ENCODE measurements around the gene ASB13.
A peak's percentile ranks its signal among the peaks of the same experiment; 100 is the strongest.

ASB13 gene

GRCh38 chr10:5666008-5666840, at the start of gene ASB13:
Gene ASB13, minus strand, starts transcription at chr10:5666595. Its CDS starts 44 bp downstream, at chr10:5666551.
- peak; percentile 93 for DNase-seq (ENCODE audit: low spot score)

- no peak for DNase-seq (ENCODE audit: low spot score)
Measured at GRCh38 chr10:5711642-5712041, 45.2 kb upstream of the ASB13 start.

GRCh38 chr10:5710859-5711258, 44.5 kb upstream of the ASB13 start:
- no peak for DNase-seq (ENCODE audit: low spot score)

GRCh38 chr10:5709865-5710264, 43.5 kb upstream of the ASB13 start:
- DNase-seq (ENCODE audit: low spot score): no peak

GRCh38 chr10:5708356-5708755, 42.0 kb upstream of the ASB13 start:
- DNase-seq (ENCODE audit: low spot score): no peak

- DNase-seq (ENCODE audit: low spot score): no peak
Measured at GRCh38 chr10:5698062-5698461, 31.7 kb upstream of the ASB13 start.

GRCh38 chr10:5697342-5697741, 30.9 kb upstream of the ASB13 start:
- no peak for DNase-seq (ENCODE audit: low spot score)

- DNase-seq (ENCODE audit: low spot score): no peak
Measured at GRCh38 chr10:5694573-5694972, 28.2 kb upstream of the ASB13 start.

- DNase-seq (ENCODE audit: low spot score): no peak
Measured at GRCh38 chr10:5692461-5693358, 26.3 kb upstream of the ASB13 start.

GRCh38 chr10:5691786-5692185, 25.4 kb upstream of the ASB13 start:
- no peak for DNase-seq (ENCODE audit: low spot score)

- no peak for DNase-seq (ENCODE audit: low spot score)
Measured at GRCh38 chr10:5688587-5688986, 22.2 kb upstream of the ASB13 start.

GRCh38 chr10:5685764-5686240, 19.4 kb upstream of the ASB13 start:
- DNase-seq (ENCODE audit: low spot score): no peak

- DNase-seq (ENCODE audit: low spot score): peak; percentile 61
Measured at GRCh38 chr10:5684971-5685763, 18.8 kb upstream of the ASB13 start.

GRCh38 chr10:5684318-5684970, 18.0 kb upstream of the ASB13 start, which contains the start of gene TASOR2:
Gene TASOR2, plus strand, starts transcription at chr10:5684838. Its CDS starts 35,805 bp downstream, at chr10:5720643.
- DNase-seq (ENCODE audit: low spot score): peak; percentile 98

- no peak for DNase-seq (ENCODE audit: low spot score)
Measured at GRCh38 chr10:5683065-5683464, 16.7 kb upstream of the ASB13 start.

GRCh38 chr10:5681930-5682329, 15.5 kb upstream of the ASB13 start:
- DNase-seq (ENCODE audit: low spot score): no peak

GRCh38 chr10:5679606-5680005, 13.2 kb upstream of the ASB13 start:
- no peak for DNase-seq (ENCODE audit: low spot score)

GRCh38 chr10:5679037-5679435, 12.6 kb upstream of the ASB13 start:
- no peak for DNase-seq (ENCODE audit: low spot score)

- no peak for DNase-seq (ENCODE audit: low spot score)
Measured at GRCh38 chr10:5678397-5679036, 12.1 kb upstream of the ASB13 start.

GRCh38 chr10:5670662-5671375, 4.4 kb upstream of the ASB13 start:
- DNase-seq (ENCODE audit: low spot score): no peak

Data from D341Med (cell line).